ENCODE data around the gene TOLLIP.

GRCh38 chr11:1337647-1338007, 28.2 kb upstream of the TOLLIP start:
- no peak for TF ChIP-seq POLR2A (IDR thresholded peaks at IDR 0.05; ENCODE audit: low read length)
- TF ChIP-seq CTCF (IDR thresholded peaks at IDR 0.05) = no peak
- no peak for TF ChIP-seq ZSCAN20 (CRISPR knock-in tag; IDR thresholded peaks at IDR 0.05)
- TF ChIP-seq EP300 (IDR thresholded peaks at IDR 0.05) = no peak
- TF ChIP-seq ZFP36 (IDR thresholded peaks at IDR 0.05; ENCODE audit: borderline replicate concordance, partially characterized antibody) = no peak
- TF ChIP-seq RCOR1 (IDR thresholded peaks at IDR 0.05; ENCODE audit: low read depth, low read length) = no peak
- no peak for TF ChIP-seq PBX3 (IDR thresholded peaks at IDR 0.05)
- TF ChIP-seq MAZ (IDR thresholded peaks at IDR 0.05; ENCODE audit: borderline replicate concordance, low read depth, low read length) = no peak
- TF ChIP-seq JUNB (IDR thresholded peaks at IDR 0.05) = no peak
- no peak for TF ChIP-seq HMGXB4 (CRISPR knock-in tag; IDR thresholded peaks at IDR 0.05; ENCODE audit: borderline replicate concordance)
- no peak for TF ChIP-seq PHF8 (IDR thresholded peaks at IDR 0.05; ENCODE audit: borderline replicate concordance, low read depth)
- TF ChIP-seq RFX5 (IDR thresholded peaks at IDR 0.05) = no peak
- TF ChIP-seq CEBPB (IDR thresholded peaks at IDR 0.05) = no peak
- TF ChIP-seq HDAC2 (IDR thresholded peaks at IDR 0.05) = no peak

All from A549 (cell line).